Body of pancreas (tissue), 4 donors: Measurements from ENCODE around the gene CRABP1.

Experiments
- CTCF ChIP-seq, 7 experiments: fragments of 450-650 bp in 4 of 7; fragments of 200-600 bp in 3 of 7; sonication (generic) in 3 of 7; IDR thresholded peaks; one replicate each; pipeline ENCODE4 v1.5.1; 2016 to 2019; ENCODE audit warnings: antibody characterized with exemption in 7 of 7
- POLR2A ChIP-seq, 3 donors: fragments of 450-650 bp; IDR thresholded peaks; one replicate each; pipeline ENCODE4 v1.6.1; 2016; ENCODE audit warnings: antibody characterized with exemption in 3 of 3, mild to moderate bottlenecking in 2 of 3

GRCh38 chr15:78358102-78358870 is 18.1 kb downstream of the CRABP1 start:
- no peak for TF ChIP-seq CTCF (IDR thresholded peaks at IDR 0.05)
- TF ChIP-seq POLR2A (IDR thresholded peaks at IDR 0.05): no peak
